ENCODE results near the gene MTERF1. TPM values are rescaled to one million over a fixed set of nuclear protein-coding genes. Genes with fewer than 3 reads are reported as not detected.

MTERF1 gene
- total RNA-seq, 1 donor from 2014 or later = 5.0 TPM

GRCh38 chr7:91864070-91864469 is 16.4 kb downstream of the MTERF1 start:
- Histone ChIP-seq H3K9me3 (no peaks in the 10 kb centered on the region), H3K4me3 (no peak overlapping the region), H3K4me1 (no peaks in the 10 kb centered on the region), H3K27me3 (no peaks in the 10 kb centered on the region), H3K36me3 (peaks cover 0 to 7% of the 10 kb centered on the region in 2 donors), H3K27ac (no peak overlapping the region)
- no peak for DNase-seq (ENCODE audit: low spot score in 2 of 2)
- intact Hi-C loops (cut with DNase I) = no loop called here
- TF ChIP-seq, protein P1, sequence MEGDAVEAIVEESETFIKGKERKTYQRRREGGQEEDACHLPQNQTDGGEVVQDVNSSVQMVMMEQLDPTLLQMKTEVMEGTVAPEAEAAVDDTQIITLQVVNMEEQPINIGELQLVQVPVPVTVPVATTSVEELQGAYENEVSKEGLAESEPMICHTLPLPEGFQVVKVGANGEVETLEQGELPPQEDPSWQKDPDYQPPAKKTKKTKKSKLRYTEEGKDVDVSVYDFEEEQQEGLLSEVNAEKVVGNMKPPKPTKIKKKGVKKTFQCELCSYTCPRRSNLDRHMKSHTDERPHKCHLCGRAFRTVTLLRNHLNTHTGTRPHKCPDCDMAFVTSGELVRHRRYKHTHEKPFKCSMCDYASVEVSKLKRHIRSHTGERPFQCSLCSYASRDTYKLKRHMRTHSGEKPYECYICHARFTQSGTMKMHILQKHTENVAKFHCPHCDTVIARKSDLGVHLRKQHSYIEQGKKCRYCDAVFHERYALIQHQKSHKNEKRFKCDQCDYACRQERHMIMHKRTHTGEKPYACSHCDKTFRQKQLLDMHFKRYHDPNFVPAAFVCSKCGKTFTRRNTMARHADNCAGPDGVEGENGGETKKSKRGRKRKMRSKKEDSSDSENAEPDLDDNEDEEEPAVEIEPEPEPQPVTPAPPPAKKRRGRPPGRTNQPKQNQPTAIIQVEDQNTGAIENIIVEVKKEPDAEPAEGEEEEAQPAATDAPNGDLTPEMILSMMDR (IDR thresholded peaks at IDR 0.05) = no peak

DNA sequence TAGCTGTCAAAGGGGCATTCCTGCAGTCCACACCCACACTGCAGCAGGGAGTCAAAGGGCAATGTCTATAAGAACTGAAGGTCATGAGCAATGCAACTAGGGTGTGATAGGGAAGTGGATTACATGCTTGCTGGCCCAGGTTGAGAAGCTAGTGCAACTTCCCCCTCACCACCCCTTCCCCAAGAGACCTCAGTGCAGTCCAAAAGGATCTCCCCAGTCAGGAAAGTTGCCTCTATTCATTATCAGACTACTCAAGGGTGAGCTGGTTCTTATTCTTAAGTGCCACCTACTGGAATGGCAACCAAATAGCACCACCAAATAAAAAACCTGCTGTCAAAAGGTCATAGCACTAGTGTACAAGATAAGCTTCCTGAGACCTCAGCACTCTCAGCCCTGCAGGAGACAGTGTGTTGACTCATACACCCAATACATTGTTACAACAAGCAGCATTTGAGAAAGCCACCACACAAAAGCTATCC is 28.2 kb downstream of the MTERF1 start:
- Histone ChIP-seq H3K36me3 (no peaks in the 10 kb centered on the region), H3K27ac (no peak overlapping the region), H3K27me3 (no peaks in the 10 kb centered on the region), H3K9me3 (peaks cover 0 to 29% of the 10 kb centered on the region in 2 donors), H3K4me1 (no peaks in the 10 kb centered on the region), H3K4me3 (no peak overlapping the region)
- TF ChIP-seq, protein P1 (IDR thresholded peaks at IDR 0.05) = no peak
- DNase-seq (ENCODE audit: low spot score in 2 of 2) = no peak
- intact Hi-C loops (cut with DNase I) = no loop called here

- Histone ChIP-seq H3K27ac (no peak overlapping the region), H3K4me1 (no peaks in the 10 kb centered on the region), H3K36me3 (no peaks in the 10 kb centered on the region), H3K9me3 (peaks cover 0 to 23% of the 10 kb centered on the region in 2 donors), H3K4me3 (no peak overlapping the region), H3K27me3 (no peaks in the 10 kb centered on the region)
- TF ChIP-seq, protein P1 (IDR thresholded peaks at IDR 0.05) = no peak
- no peak for DNase-seq (ENCODE audit: low spot score in 2 of 2)
- intact Hi-C loops (cut with DNase I) = no loop called here
These were observed 30.0 kb downstream of the MTERF1 start for GRCh38 chr7:91850455-91850854.

- TF ChIP-seq, protein P1 (IDR thresholded peaks at IDR 0.05) = no peak
- H3K4me3 ChIP-seq = no peak overlapping the region
- H3K27ac ChIP-seq = no peak overlapping the region
- H3K9me3 ChIP-seq = peaks cover 0 to 7% of the 10 kb centered on the region in 2 donors
- H3K27me3 ChIP-seq = no peaks in the 10 kb centered on the region
- H3K4me1 ChIP-seq = no peaks in the 10 kb centered on the region
- H3K36me3 ChIP-seq = no peaks in the 10 kb centered on the region
- no peak for DNase-seq (ENCODE audit: low spot score in 2 of 2)
- intact Hi-C loops (cut with DNase I) = no loop called here
These were observed 32.5 kb downstream of the MTERF1 start for GRCh38 chr7:91847876-91848588.

- TF ChIP-seq, protein P1 (IDR thresholded peaks at IDR 0.05) = no peak
- intact Hi-C loops (cut with DNase I) = no loop called here
- no peaks in the 10 kb centered on the region for H3K4me1 ChIP-seq
- DNase-seq (ENCODE audit: low spot score in 2 of 2) = no peak
- H3K9me3 ChIP-seq = peaks cover 2 to 7% of the 10 kb centered on the region in 2 donors
- no peaks in the 10 kb centered on the region for H3K36me3 ChIP-seq
- H3K27ac ChIP-seq = no peak overlapping the region
- H3K4me3 ChIP-seq = no peak overlapping the region
- no peaks in the 10 kb centered on the region for H3K27me3 ChIP-seq
These were observed 33.3 kb downstream of the MTERF1 start for GRCh38 chr7:91847231-91847630.
